Cortex of kidney (tissue), 1 donor: Measurements from ENCODE around the gene KRTAP27-1.

Experiments
- DNase-seq: peaks from one replicate; lab custom pipeline; 2025; lab: John Stamatoyannopoulos, UW

Gene KRTAP27-1

GRCh38 chr21:30337276-30337744 lies at the start of gene KRTAP27-1:
Gene KRTAP27-1, minus strand, starts transcription at chr21:30337694. Its CDS starts 26 bp downstream, at chr21:30337668.
- no peak for DNase-seq

GRCh38 chr21:30382201-30382600 lies 44.7 kb upstream of the KRTAP27-1 start:
- no peak for DNase-seq

- no peak for DNase-seq
Observed at GRCh38 chr21:30372139-30372770, 34.8 kb upstream of the KRTAP27-1 start, which contains the start of gene KRTAP13-2. Gene KRTAP13-2, minus strand, starts transcription at chr21:30372271. Its CDS starts 58 bp downstream, at chr21:30372213.

- no peak for DNase-seq
Observed at GRCh38 chr21:30355906-30356305, 18.4 kb upstream of the KRTAP27-1 start.

GRCh38 chr21:30354308-30355005 lies 17.0 kb upstream of the KRTAP27-1 start:
- no peak for DNase-seq

- no peak for DNase-seq
Observed at GRCh38 chr21:30351534-30351933, 14.0 kb upstream of the KRTAP27-1 start.

- DNase-seq = no peak
Observed at GRCh38 chr21:30349572-30349971, 12.1 kb upstream of the KRTAP27-1 start.

- no peak for DNase-seq
Observed at GRCh38 chr21:30348506-30348905, 11.0 kb upstream of the KRTAP27-1 start, which contains the start of gene KRTAP23-1. Gene KRTAP23-1, minus strand, starts transcription at chr21:30348606. Its CDS starts 0 bp downstream, at chr21:30348606.

GRCh38 chr21:30345014-30345413 lies 7.5 kb upstream of the KRTAP27-1 start:
- DNase-seq = no peak

- DNase-seq = no peak
Observed at GRCh38 chr21:30340714-30341573, 3.5 kb upstream of the KRTAP27-1 start.

GRCh38 chr21:30338717-30339116 lies 1.2 kb upstream of the KRTAP27-1 start:
- DNase-seq = no peak

GRCh38 chr21:30337772-30338171 lies 278 bp upstream of the KRTAP27-1 start:
- DNase-seq = no peak

- no peak for DNase-seq
Observed at GRCh38 chr21:30336596-30336995, 898 bp downstream of the KRTAP27-1 start.

- DNase-seq = no peak
Observed at GRCh38 chr21:30333736-30334135, 3.8 kb downstream of the KRTAP27-1 start.

- no peak for DNase-seq
Observed at GRCh38 chr21:30332681-30333080, 4.8 kb downstream of the KRTAP27-1 start.

- DNase-seq = no peak
Observed at GRCh38 chr21:30329203-30329875, 8.2 kb downstream of the KRTAP27-1 start.

GRCh38 chr21:30326390-30326789 lies 11.1 kb downstream of the KRTAP27-1 start:
- no peak for DNase-seq

GRCh38 chr21:30320215-30320614 lies 17.3 kb downstream of the KRTAP27-1 start, which contains the start of gene KRTAP26-1:
Gene KRTAP26-1, minus strand, starts transcription at chr21:30320315. Its CDS starts 280 bp downstream, at chr21:30320035.
- no peak for DNase-seq

GRCh38 chr21:30315701-30316100 lies 21.8 kb downstream of the KRTAP27-1 start:
- no peak for DNase-seq

GRCh38 chr21:30306884-30307283 lies 30.6 kb downstream of the KRTAP27-1 start:
- DNase-seq = no peak

- DNase-seq = no peak
Observed at GRCh38 chr21:30305136-30305535, 32.4 kb downstream of the KRTAP27-1 start.

GRCh38 chr21:30289215-30289614 lies 48.3 kb downstream of the KRTAP27-1 start, which contains the start of gene KRTAP25-1:
Gene KRTAP25-1, minus strand, starts transcription at chr21:30289514. Its CDS starts 24 bp downstream, at chr21:30289490.
- DNase-seq = no peak
